Measurements from ENCODE around the gene USP4. TPM values are rescaled to one million over a fixed set of nuclear protein-coding genes. Genes with fewer than 3 reads are reported as not detected.
A peak's percentile ranks its signal among the peaks of the same experiment; 100 is the strongest.

The USP4 gene
- total RNA-seq, 2 donors from 2014 or later = 13.2 to 24.7 TPM

DNA sequence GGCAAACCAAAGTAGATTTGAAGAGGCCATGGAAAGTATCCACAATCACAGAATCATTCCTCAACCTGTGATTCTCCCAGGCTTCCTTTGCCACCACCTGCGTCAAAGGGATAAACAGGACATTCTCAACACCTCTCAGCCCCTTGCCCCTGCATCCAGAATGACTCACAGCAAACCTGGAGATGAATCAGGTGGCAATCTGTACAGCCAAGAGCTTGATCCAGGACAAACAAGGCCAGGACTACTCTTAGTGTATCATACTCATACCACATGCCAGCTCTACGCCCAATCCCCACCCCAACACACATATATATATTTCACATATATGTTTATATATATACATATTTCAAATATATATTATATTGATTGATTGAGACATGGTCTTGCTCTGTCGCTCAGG is 39.3 kb downstream of the USP4 start:
- Histone ChIP-seq H3K27ac (no peak overlapping the region), H3K4me1 (no peaks in the 10 kb centered on the region), H3K36me3 (replicated peaks in 1 of 2; ENCODE audit: insufficient read depth in 1 of 2, low read depth in 2 of 2) (peaks cover 0 to 32% of the 10 kb centered on the region in 2 donors), H3K9me3 (no peaks in the 10 kb centered on the region), H3K27me3 (no peaks in the 10 kb centered on the region), H3K4me3 (no peak overlapping the region)
- WGBS, 2 donors = 74 to 87% methylated on average over 3 of the region's 3 CpGs
- TF ChIP-seq, protein P1, sequence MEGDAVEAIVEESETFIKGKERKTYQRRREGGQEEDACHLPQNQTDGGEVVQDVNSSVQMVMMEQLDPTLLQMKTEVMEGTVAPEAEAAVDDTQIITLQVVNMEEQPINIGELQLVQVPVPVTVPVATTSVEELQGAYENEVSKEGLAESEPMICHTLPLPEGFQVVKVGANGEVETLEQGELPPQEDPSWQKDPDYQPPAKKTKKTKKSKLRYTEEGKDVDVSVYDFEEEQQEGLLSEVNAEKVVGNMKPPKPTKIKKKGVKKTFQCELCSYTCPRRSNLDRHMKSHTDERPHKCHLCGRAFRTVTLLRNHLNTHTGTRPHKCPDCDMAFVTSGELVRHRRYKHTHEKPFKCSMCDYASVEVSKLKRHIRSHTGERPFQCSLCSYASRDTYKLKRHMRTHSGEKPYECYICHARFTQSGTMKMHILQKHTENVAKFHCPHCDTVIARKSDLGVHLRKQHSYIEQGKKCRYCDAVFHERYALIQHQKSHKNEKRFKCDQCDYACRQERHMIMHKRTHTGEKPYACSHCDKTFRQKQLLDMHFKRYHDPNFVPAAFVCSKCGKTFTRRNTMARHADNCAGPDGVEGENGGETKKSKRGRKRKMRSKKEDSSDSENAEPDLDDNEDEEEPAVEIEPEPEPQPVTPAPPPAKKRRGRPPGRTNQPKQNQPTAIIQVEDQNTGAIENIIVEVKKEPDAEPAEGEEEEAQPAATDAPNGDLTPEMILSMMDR (IDR thresholded peaks at IDR 0.05) = no peak
- no peak for TF ChIP-seq POLR2A (IDR thresholded peaks at IDR 0.05)
- intact Hi-C loops (cut with DNase I) = no loop called here
- DNase-seq (peak in 1 of 4 donors; percentile 19), ATAC-seq (no peak)

DNA sequence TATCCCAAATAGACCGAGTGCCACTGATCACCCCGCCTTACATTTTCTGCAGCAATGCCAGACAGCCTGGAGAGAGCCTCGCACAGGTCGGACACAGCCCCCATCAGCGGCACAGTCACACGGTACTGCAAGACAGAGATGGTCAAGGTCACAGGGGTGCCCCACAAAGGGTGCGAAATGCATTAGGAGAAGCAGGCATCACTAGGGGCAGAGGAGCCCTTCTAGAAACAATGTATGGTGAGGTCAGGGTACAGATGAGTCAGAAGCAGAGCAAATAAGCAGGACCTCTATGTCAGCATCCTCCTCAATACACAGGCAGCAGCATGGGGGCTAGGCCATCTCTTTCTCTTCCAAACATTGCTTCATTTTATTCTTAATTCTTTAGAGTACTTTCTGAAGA is 41.3 kb downstream of the USP4 start:
- no peaks in the 10 kb centered on the region for H3K9me3 ChIP-seq
- no peak for ATAC-seq

DNA sequence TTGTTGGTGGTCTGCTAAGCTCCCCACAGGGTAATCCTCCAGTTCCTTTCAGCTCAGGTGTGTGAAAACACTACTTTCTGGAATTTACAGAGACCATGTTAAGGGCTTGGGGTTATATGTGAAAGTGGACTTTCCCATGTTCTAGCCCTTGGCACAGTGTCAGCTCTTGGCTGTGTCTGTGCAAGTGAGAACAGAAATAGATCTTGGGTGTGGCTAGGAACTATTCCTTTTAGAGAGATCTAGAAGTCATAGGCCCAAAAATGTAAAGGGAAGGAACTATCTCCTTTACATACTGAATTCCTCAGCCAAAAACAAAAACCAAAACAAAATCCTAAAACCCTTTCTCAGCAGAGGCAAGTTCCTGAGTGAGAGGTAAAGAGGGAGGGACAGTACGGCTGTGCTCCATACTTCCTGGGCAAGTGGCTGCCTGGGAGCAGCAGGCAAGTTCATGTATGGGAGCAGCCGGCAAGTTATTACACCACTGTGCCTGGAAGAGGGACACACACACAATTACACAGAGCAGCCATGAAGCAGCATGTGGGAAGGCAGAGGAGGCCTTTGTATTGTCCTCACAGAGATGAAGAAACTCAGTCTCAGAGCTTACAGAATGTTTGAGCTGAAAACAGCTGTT is 43.0 kb downstream of the USP4 start:
- H3K27me3 ChIP-seq = no peaks in the 10 kb centered on the region
- DNase-seq = peak in 3 of 4 donors; percentile 15 to 21 (median 19)
- TF ChIP-seq, protein P1 (IDR thresholded peaks at IDR 0.05) = no peak
- TF ChIP-seq POLR2A (IDR thresholded peaks at IDR 0.05) = no peak
- intact Hi-C loops (cut with DNase I) = no loop called here
- no peaks in the 10 kb centered on the region for H3K9me3 ChIP-seq
- 87 to 96% methylated on average over 2 of the region's 2 CpGs for WGBS, 2 donors
- H3K4me3 ChIP-seq = no peak overlapping the region
- no peak for ATAC-seq
- H3K27ac ChIP-seq = no peak overlapping the region
- H3K36me3 ChIP-seq (replicated peaks in 1 of 2; ENCODE audit: insufficient read depth in 1 of 2, low read depth in 2 of 2) = peaks cover 7 to 49% of the 10 kb centered on the region in 2 donors
- H3K4me1 ChIP-seq = no peaks in the 10 kb centered on the region

More for the DNA sequence above, 41.3 kb downstream of the USP4 start:
- H3K27me3 ChIP-seq = no peaks in the 10 kb centered on the region
- TF ChIP-seq POLR2A (IDR thresholded peaks at IDR 0.05) = no peak
- TF ChIP-seq, protein P1 (IDR thresholded peaks at IDR 0.05) = no peak
- no peaks in the 10 kb centered on the region for H3K4me1 ChIP-seq
- no peak for DNase-seq
- WGBS, 2 donors = 81 to 89% methylated on average over 3 to 7 of the region's 7 CpGs
- no peak overlapping the region for H3K4me3 ChIP-seq
- intact Hi-C loops (cut with DNase I) = no loop called here
- peaks cover 0 to 37% of the 10 kb centered on the region in 2 donors for H3K36me3 ChIP-seq (replicated peaks in 1 of 2; ENCODE audit: insufficient read depth in 1 of 2, low read depth in 2 of 2)
- no peak overlapping the region for H3K27ac ChIP-seq

DNA sequence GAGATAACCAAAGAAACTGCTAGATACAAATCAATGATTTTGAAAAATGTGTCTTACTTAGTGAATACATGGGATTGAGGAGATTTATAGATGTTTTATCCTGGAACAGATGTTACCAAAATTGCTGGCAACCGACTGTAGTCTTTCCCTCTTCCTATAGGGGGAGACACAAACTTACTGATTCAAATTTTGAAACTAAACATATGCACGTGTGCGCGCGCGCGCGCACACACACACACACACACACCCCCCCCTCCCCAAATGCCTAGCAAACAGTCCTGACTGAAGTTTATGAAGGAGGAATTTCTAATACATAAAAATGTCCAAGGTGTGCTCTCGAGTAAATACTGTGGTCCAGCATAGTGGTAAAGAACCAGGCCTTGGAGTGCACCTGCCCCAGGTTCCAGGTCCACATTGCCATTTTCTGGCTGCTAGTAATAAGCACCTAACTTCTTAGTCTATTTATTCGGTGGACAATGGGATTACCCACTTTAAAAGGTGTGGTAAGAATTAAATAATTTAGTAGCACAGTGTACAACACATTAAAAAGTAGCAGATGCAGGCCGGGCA is 44.3 kb downstream of the USP4 start:
- Histone ChIP-seq H3K27me3 (no peaks in the 10 kb centered on the region), H3K9me3 (no peaks in the 10 kb centered on the region), H3K4me1 (no peaks in the 10 kb centered on the region), H3K36me3 (replicated peaks in 1 of 2; ENCODE audit: insufficient read depth in 1 of 2, low read depth in 2 of 2) (peaks cover 7 to 48% of the 10 kb centered on the region in 2 donors), H3K27ac (no peak overlapping the region), H3K4me3 (no peak overlapping the region)
- peak in 3 of 4 donors; percentile 21 to 59 (median 39) for DNase-seq
- 65 to 69% methylated on average over 11 of the region's 11 CpGs for WGBS, 2 donors
- TF ChIP-seq, protein P1 (IDR thresholded peaks at IDR 0.05) = peak; percentile 20 to 69 (median 47)
- TF ChIP-seq POLR2A (IDR thresholded peaks at IDR 0.05) = no peak
- peak; percentile 52 for ATAC-seq
- intact Hi-C loops (cut with DNase I) = no loop called here
